HG03280 (cell line): ENCODE results near the gene USP6NL.
A peak's percentile ranks its signal among the peaks of the same experiment; 100 is the strongest.

Source experiments
- ATAC-seq: cut with Tn5 transposase; IDR thresholded peaks from one replicate; pipeline ENCODE4 v1.9.1; 2021; ENCODE audit warnings: mild to moderate bottlenecking, moderate library complexity; ENCODE audit not compliant: unreplicated experiment

USP6NL gene

DNA sequence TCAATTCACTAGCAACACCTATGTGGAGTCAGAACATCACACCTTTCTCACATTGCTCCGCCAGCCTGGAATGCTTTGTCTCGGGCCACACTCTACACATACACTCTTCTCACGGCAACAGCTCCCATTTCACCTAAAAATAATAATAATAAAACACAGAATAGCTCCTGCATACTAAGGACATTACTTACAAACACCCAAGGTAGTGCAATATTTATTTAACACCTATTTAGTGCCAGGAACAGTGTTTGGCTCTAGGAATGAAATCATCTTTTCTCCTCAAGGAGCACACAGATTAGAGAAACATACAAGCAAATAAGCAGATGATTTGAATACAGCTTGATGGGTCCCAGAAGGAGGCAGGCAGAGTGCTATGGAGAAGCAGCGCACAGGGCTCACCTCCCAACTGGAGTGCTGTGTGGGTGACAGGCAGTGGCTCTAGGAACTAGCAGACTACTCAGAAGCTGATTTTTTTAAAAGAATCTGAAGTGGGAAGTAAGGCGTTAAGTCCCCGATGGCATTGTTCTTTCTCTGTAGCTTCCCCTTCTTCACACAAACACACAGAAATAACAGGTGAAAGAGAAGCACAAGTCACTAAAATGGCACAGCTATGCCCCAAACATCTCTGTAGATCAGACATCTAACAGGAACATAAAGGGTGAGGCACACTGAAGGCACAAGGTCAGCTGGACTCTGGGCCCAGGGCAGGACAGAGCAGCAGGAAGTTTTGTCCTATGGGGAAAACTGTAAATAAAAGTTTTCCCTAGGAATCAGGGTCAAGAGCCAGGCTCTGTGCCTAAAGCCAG, 16.7 kb downstream of the USP6NL start:
- no peak for ATAC-seq

DNA sequence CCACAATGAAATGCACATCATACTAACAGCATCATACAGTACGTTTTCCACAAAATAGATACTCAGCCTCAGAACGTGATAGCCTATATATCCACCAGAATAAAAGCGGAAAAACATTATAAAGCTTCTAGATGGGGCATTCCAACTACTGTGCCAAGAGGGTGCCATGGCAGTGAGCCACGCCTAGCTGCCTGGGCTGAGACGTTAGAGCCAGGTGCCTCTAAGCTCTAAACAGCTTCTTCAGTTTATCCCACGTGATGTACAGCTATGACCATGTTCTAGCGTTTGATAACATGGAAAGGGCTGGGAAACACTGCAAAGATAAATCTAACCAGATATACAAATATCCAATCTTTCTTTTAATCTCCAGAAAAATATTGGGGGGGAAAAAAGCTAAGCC, 17.8 kb downstream of the USP6NL start:
- no peak for ATAC-seq

DNA sequence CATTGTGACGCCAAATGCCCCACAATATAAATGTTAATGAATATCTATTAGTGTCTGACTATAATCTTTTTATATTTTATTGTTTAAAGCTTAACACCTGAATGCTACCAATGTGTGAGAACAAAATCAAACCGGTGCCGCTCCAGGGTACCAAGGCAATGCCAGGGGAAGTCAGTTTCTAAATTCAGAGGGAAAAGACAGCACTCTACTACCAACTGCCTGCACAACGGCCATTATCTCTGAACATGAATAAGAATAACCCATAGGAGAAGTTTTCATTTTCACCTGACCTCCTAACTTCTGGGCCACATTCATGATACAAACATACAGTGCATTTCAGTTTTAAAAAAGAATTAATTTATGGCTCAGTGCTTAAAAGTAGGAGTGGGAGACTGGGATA, 21.7 kb downstream of the USP6NL start:
- ATAC-seq: no peak

DNA sequence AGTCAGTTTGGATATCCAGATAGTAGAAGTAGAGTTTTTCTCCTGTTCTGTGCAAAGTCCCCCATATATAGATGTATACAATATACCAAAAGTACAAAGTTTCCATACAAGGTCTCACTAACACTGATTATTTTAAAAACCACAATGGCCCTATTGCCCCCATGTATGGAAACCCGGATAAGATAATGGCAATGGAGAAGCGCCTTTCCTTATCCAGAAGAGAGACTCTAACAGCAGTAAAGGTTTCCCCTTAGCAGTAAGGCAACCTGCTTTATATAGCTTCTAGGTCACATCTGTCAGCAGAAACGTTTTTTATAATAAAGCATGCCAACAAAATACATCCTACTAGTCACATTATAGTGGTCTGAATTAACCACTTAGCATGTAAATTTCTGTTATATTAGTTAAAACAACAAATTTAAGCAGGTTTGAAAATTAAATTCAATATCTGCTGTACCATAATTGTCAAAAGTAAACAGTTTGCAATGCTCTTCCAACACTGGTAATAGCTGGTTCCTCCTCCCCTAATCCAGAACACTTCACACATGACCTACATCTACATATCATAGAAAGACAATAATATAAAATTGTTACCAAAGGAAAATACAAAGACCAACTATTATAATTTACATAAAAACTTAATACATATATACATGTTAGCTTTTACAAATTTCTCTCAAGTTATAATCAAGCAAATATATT, 22.4 kb downstream of the USP6NL start:
- no peak for ATAC-seq

DNA sequence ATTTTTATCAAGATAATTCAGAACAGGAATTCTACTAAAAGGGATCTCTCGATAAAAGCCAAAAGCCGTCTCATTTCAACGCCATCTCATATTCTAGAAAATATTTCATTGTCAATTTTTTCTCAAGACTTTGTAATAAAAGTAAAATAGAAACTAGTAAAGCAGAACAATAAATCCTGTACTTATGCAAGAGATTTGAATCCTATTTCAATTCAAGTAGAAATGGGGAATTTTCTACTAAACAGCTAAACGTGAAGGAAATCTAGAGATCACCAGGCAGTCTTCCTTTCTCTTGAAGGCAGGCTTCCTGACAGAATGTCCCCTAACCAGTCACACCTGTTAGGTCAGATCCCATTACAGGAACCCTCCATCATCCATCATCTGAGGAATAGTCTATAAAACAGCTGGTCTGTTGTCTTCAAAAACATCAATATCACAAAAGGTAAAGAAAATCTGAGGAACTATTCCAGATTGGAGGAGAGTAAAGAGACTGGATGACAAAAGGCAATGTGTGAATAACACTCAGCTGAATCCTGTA, 23.7 kb downstream of the USP6NL start:
- no peak for ATAC-seq

DNA sequence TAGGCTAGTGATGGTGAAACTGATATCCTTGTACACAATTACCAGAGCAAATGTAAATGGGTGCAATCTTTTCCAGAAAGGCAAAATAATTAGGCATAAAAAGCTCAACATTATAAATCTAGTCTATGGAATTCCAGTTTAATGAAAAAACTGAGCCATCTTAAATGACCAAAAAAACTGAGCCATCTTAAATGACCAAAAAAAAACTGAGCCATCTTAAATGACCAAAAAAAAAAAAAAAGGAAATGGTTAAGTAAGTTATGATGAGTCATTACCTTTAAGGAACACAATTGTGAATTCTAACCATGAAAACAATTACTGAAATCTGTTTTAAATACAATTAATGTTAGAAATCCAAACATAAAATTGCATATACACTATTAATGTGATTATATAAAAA, 25.3 kb downstream of the USP6NL start:
- no peak for ATAC-seq

DNA sequence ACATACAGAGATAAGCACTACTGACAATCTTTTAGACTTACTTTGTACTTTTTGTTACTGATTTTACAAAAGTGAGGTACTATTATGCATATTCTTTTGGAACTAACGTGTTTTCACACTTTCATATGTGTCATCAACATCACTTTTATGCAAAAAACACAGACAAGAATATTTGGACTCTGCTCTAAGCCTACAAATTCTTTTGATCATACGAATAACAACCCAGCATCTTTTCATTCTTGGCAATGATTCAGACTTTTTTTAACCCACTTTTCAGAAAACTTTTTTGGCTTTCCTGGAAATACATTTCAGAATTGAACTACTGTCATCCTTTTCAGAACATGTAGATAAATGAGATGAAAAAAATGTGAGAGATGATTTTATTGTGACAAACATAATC, 30.2 kb downstream of the USP6NL start:
- no peak for ATAC-seq

DNA sequence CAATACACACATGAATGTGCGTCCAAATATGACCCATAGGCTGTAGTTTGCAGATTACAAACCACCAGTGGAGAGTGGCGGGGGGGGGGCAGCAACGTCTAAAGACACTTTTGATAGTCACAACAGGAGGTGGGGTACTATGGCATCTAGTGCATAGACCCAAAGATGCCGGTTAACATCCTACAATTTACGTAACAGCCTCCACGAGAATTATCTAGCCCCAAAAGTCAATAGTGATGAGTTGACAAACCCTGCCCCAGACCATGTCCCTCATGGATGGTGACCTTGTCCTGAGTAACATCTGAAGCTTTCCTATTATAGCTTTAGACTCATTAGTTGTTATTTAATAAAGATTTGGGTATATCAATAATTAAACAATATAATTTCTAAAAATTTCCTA, 31.6 kb downstream of the USP6NL start:
- ATAC-seq: no peak

DNA sequence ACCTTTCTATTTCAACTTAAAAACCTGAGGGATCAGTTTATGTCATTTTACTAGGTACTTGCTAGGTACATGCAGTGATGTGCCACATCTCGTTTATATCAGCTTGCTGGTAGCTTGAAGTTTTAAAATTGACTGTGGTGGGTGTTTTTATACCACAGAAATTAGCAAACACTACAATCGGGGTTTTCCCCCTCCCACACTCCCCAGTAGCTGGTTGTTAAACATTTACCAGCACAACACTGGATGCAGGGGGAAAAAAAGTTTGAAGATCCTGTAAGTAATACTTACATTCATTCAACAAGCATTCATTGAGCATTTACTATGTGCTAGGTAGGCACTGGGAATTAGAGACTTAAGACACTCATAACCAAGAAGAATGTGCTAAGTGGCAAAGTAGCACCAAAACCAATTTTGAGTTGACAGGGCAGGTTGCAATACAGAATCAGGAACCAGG, 32.6 kb downstream of the USP6NL start:
- peak; percentile 55 for ATAC-seq

DNA sequence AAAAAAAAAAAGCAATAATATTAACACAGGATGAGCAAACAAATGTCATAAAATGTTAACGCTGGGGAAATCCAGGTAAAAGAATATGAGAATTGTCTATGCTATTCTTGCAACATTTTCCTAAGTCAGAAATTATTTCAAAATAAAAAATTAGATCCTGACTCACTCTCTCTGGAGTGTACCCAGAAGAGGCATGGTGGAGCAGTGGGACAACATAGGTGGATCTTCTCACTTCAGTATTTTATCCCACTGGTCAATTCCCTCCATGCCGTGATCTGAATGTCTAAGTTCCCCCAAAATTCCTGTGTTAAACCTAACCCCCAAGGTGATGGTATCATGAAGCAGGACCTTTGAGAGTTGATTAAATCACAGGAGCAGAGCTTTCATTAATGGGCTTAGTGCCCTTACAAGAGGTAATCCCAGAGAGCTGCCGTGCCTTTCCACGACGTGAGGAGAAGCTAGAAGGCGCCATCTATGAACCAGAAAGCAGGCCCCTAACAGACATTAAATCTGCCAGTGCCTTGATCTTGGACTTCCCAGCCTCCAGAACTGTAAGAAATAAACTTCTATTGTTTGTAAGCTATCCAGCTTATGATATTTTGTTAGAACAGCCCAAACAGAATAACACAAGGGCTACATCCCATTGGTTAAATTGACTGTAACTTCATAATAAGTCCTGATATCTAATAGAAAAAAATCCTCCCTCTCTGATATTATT, 35.2 kb downstream of the USP6NL start:
- no peak for ATAC-seq

DNA sequence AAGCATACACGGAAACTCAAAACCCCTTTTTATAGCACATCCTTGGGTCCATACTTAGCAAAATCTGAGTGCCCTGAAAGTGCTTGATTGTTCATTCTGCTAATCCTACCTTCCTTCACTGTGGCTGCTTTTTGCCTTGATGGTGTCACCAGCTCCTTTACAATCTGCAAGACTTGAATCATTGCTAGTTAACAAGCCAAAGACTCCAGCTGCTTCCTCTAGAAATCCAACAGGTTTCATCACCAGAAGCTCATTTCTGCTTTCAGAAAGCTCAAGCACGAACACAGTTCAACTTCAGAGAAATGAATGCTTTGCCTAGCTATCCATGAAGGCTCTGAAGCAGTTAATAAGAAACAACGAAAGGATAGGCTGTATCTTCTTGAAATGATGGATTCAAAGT, 38.0 kb downstream of the USP6NL start:
- peak; percentile 49 for ATAC-seq

DNA sequence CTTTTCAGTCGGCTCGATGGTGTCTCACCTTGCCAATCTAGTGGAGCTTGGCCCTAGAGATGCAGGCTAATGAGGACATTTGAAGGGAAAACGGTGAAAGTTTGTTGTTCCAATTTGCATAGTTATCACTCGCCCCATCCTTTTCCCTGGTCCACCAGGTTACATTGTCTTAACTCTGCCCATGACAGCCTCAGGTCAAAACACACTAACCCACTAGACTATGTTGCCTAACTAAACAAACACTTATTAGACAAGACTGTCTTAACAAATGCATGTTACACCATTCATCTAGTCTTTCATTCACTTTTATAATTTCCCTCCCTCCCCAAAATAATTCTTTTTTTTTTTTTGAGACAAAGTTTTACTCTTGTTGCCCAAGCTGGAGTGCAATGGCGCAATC, 40.7 kb downstream of the USP6NL start:
- no peak for ATAC-seq

DNA sequence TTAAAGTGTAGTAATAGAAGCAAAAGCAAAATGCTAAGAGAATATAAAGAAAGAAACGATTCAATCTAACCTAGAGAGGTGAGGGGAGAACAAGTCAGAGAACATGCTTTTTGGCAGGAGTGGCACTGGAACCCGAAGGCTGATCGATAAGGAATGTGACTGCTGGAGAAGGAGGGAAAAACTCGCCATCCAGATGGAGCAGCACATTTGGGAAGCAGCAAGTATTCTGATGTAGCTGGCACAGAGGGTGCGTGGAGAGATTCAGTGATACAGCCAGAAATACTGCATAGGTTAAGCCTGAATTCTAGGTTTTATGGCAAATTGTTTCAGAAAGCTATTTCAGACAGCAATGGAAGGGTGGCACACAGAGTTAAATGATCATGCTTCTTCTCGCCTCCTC, 42.0 kb downstream of the USP6NL start:
- ATAC-seq: no peak

DNA sequence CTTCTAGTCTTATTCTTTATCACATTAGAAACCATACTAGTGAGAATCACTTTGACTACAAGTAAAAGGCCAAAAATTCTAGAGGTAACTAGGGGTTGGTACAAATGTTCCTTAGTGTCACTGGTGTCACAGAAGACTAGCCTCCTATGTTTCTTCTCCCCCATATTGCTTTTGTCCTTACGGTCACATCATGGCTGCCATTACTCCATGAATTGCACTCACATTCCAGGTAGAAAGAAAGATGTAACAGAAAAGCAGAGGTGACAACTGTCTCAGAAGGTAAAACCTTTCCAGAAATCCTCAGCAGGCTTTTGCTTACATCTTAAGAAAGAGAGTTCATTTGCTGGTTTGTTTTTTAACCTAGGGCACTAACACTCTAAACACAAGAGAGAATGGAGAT, 42.9 kb downstream of the USP6NL start:
- ATAC-seq: no peak

DNA sequence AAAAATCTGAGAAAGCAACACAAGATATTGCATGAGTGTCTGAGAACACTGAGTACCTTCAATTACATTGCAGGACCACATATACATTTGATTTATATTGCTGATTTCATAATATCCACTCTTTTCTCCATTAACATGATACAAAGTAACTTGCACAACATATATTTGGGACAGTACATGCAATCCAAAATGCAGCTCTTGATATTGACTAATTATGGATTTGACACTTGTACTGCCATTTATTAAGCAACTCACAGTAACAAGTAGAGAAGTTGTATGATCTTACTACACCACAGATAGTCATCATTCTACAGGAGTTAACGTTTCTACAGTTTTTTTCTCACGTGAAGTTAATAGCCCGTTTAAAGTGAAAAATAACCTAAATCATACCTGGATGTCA, 46.7 kb downstream of the USP6NL start:
- no peak for ATAC-seq

DNA sequence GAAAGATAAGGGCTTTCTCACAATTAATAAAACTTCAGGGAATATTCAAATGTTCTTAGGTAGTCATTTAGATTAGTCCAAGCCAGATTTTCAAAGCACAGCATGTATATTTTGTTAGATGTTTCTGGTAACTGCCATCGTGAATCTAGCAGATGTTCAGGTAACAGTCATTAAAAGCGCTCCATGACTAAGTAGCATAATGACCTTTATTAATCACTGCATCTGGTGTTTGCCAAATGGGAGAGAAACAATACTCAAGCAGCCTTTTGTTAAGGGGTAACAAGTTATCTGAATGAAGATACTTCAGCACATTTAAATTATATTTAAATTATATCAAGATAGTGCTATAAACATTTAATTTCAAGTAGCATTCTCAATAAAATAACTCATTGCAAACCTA, 47.5 kb downstream of the USP6NL start:
- no peak for ATAC-seq

DNA sequence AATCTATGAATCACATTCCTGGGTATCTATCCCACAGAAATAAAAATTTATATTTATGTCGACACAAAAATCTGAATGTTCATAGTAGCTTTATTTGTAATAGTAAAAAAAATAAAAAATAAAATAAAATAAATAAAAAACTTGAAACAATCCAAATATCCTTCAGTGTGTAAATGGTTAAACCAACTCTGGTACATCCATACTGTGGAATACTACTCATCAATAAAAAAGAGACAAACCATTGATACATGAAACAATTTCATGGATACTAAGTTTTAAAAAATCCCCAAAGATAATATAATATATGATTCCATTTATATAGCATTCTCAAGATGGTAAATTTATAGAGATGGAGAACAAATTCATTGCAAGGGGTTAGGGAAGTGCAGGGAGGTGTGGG, 48.6 kb downstream of the USP6NL start:
- ATAC-seq: no peak

DNA sequence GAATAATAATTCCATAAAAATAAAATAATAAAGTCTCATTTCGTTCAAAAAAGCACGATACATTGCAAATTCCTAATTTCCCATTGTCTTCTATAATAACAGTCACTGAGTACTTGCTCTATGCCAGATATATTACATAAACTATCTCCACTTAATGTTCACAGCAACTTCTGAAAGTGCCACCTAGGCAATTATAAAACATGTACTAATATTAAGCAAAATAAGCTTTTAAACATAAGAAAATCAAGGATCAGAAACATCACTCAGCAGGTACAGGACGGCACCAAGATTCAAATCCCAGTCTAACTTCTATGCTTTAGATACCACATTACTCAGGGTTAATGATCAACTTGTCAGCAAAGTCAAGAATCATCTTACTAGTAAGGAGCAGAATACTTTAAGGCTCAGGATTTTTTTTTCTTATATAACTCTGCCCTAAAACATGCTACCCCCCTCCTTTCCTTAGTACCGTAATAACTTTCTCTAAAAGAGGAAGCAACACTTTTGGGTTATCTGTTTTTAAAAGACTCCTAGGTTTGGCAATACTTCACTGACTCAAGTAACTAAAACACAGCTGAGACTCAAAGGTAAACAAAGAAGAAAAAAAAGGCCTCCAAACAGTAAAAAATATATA, 51.3 kb downstream of the USP6NL start:
- ATAC-seq: peak; percentile 76

DNA sequence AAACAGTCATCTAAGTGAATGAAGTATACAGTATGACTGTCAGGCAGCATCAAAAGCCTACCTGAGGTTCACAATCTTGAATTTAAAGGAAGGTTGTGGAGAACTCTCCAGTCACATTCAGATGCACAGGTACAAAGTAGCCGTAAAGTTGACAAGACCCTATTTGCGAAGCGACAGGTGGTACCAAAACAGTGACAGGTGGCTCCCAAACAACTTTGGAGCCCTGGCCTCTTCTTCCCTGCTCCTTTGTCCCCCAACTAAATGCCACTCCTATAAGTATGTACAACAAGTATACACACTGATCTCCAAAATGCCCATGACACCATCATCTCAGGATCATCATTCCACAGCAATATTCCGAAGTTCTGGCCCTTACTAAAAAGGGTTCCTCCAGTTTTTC, 53.5 kb downstream of the USP6NL start:
- ATAC-seq: no peak

DNA sequence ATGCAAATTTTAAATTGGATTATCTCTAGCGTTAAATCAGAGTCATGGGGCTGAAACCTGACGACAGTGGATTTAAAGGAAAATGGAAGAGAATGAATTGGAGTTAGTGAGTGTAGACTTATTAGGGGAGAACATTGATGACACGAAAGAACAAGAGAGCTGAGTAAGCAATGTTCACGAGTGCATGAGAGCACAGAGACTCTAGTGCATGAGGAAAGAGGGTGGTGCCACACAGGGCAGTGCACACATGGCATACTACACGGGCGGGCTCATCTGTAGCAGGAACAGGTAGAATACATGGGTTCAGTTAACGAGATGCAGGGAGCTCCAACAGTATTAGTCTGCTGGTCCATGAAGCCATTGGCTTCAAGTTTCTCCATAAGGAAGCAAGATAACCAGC, 53.9 kb downstream of the USP6NL start:
- no peak for ATAC-seq

DNA sequence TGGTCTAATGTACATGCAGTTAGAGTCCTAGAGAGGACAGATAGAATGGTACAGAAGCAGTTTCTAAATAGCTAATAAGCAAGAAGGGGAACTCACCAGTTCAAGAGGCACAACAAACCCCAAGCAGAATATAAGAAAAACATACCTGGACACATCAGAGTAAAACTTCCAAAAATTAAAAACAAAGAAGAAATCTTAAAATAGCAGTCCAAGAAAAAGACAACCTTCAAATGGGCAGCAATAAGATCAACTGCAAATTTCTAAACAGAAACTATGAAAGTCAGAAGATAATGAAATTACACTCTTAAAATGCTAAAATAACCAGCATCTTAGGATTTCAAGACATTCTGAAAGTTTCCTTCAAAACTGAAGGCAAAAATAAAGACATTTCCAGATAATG, 55.9 kb downstream of the USP6NL start:
- no peak for ATAC-seq
